ENCODE results near the gene CA10.

CA10 gene

DNA sequence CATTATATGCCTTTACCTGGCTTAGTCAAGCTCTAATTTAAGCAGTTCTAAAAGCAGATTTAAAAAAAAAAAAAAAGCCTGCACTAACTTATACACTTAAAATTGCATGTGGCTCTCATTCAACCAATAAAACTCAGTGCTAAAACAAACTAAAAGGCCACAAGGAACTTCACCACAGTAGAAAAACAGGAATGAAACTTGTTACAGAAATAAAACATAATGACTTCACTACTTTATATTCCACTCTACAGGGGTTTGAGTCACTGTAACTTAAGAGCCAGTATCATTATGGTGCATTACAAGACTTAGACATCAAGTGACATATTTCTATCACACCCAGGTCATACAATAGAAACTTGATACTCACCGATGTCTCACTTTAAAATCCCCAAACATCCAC is 11.1 kb downstream of the CA10 start:
- DNase-seq (ENCODE audit: low read depth), result no peak

DNA sequence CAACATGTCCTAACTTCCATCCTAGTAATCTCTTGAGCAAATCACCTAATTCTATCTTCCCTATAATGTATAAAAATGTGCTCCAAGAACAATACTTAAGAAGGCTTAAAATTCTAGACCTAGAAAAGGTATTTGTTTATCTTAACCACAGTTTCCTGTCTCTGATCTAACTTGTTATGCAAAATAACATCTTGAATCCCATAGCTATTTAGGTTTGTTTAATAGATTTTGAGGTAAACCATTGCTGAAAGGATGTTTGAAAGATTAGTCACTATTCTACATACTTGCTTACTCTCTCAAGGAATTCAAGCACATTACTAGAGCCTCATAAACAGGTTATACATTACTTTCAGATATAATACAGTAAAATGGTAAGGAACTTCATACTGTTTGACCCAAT is 13.0 kb downstream of the CA10 start:
- no peak for DNase-seq (ENCODE audit: low read depth)

DNA sequence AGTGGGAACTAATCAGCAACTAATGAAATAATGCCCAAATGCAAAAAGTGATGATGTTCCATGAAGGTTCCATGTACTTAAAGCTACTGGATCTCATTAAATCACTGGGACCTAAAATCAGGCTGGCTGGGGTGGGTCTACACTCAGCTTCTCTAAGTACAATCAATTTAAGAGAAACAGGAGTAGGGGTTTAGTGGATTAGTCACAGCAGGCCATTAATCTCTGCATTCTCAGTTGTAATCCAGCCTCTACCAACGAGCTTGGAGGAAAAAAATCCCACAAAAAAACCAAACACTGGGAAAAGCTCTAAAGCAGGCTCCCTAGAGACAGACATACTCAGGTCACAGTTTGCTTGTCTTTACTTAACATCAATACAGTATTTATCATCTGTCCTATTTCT is 15.0 kb downstream of the CA10 start:
- DNase-seq (ENCODE audit: low read depth), result no peak

DNA sequence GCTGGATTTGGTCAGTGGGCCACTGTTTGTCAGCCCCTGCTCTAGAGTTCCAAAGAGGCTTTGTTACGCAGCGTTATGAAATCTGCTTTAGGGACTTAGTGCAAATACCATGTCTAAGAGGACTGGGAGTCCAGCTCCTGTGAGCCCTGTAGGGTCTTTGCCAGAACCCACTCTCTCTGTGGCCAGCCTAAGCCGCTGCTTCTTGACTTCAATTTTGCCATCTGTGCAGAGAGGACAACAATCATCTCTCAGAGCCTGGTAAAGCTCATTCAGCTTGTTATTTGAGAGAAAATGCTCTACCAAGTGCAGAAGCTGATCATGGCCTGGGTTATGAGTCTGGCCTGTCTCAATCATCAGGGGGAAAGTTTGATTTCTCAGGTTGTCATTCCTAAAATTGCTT is 17.9 kb downstream of the CA10 start:
- DNase-seq (ENCODE audit: low read depth), result no peak

DNA sequence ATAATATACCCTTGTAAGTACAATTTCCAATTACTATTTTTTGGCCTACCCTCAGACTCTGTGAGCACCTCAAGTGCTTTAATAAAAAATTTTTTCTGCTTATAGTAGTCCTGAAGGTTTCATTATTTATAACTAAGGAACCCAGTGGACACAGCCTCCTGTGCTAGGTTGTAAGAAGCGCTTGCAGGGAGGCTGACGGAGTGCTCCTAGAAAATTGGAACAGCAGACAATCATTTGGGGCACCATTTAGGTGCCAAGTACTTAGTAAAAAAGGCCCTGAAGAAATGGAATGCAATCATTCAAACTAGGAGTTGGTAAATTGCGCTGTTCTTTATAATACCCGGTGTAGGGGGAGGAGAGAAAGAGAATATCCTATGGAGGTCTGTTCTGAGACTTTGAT is 19.8 kb downstream of the CA10 start:
- no peak for DNase-seq (ENCODE audit: low read depth)

DNA sequence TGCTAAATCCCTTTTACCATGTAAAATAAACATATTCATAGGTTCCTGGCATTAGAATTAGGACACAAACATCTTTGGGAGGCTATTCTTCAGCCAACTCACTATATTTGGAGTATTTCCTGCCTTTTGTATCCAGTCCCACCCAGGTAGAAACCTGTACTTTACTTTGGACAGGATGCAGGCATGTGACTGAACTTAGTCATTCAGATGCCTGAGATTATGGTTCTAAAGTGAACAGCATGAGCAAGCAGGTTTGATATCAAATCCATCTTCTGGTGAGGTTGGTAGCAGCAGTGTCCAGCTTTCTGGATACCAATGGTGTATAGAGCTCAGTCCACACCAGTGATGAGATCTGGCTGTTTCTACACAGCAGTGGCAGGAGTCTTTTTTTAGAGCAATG is 20.2 kb downstream of the CA10 start:
- no peak for DNase-seq (ENCODE audit: low read depth)

DNA sequence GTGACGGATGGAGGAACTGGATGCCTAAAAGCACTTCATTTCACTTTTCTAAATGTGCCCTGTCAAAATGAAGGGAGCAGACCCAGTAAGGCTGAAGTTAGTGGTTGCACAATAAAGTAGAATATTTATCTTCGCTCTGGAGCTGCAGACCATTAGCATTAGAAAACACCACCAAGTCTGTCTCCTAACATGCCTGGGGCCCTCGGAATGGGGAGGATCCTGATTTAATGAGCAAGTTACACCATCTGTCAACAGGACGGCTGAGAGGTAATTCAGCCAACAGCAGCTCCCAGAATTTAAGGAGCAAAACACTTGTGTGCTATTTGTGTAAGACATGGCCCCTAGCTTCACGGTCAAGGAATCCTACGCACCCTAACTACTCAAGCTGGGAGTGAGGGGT is 22.3 kb downstream of the CA10 start:
- DNase-seq (ENCODE audit: low read depth), result no peak

DNA sequence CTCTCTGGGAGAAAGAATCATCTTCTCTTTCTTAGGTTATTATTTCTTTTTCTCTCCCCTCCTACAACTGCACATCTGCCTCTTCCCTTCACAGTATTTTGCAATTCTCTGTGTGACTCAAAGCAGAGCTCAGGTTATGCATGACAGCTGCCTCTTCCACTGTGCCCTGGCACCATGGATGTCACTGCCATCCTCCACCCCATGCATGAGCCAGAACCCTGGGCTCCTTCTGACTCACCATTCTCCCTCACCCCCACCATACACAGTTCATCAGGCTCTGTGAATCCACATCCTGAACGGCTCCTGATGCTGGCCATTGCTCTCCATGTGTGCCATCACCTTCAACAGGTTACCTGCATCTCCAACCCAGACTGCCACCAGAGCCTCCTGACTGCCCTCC is 23.9 kb downstream of the CA10 start:
- DNase-seq (ENCODE audit: low read depth), result no peak

DNA sequence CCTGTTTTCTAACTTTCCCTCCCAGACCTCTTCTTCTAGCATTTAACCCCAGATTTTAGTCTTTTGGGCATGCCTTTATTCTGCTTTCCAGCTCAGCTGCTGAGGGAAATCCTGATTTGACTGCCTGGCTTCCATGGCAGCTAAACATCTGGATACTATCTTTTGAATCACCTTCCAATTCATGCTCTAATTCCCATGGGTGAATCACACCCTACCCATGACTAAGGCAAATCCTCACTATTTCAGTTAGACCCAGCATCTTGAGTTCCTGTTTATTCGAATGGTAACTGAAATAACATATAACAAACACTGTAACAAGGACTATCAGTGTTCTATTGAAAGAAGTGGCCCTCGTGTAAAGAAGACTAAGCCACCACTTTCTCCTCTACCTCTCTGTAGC is 29.8 kb downstream of the CA10 start:
- DNase-seq (ENCODE audit: low read depth), result no peak

DNA sequence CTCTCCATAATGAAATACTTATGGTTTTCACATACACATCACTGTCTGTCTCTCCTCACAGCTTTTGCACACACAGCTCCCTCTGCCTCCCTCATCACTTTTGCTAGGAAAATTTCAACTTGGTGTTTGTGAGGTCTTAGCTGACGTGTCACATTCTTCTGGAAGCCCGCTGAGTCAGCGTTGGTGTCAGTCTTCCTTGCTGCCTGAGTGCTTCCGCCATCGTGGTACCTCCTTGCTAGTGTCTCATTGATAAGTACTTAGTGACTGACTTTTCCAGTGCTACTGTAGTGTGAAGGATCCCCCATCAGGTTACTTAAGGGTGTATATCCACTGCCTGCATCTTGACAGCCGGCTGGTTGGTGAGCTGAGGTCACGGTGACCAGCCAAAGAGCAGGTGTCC is 33.5 kb downstream of the CA10 start:
- no peak for DNase-seq (ENCODE audit: low read depth)

DNA sequence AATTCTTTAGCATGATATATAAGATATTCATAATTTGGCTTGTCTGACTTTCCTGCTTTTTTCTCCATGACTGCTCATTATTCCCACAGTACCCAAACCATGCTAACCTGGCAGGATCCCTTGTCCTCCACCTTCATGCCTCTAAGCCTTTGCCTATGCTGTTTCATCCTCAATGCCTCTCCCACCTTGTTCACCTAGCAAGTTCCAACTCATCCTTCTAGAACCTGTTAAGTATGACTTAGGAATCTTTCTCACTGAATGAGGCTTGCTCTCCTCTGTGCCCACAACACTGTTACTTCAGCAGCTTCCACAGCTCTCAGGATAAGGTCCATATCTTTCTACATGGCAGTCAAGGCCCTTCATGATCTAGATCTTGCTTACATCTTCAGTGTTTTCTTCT is 34.0 kb downstream of the CA10 start:
- DNase-seq (ENCODE audit: low read depth), result no peak

DNA sequence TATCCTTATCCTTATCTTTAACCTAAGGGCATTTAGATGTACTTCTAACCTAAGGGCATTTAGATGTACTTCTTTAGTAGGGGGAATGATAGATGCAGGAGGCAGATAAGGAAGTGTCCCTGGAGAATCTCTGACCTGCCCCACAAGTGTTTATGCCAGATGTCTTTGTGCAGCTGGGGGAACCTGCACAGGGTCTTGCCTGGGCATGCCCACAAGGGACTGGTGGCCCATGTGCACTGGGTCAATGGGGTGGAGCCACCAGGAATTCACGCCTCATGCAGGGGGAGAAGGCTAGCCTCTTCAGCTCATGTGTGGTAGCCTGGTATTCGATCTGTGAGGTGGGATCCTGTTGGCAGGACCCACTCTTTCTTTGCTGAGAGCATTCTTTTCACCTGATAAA is 38.0 kb downstream of the CA10 start:
- no peak for DNase-seq (ENCODE audit: low read depth)

DNA sequence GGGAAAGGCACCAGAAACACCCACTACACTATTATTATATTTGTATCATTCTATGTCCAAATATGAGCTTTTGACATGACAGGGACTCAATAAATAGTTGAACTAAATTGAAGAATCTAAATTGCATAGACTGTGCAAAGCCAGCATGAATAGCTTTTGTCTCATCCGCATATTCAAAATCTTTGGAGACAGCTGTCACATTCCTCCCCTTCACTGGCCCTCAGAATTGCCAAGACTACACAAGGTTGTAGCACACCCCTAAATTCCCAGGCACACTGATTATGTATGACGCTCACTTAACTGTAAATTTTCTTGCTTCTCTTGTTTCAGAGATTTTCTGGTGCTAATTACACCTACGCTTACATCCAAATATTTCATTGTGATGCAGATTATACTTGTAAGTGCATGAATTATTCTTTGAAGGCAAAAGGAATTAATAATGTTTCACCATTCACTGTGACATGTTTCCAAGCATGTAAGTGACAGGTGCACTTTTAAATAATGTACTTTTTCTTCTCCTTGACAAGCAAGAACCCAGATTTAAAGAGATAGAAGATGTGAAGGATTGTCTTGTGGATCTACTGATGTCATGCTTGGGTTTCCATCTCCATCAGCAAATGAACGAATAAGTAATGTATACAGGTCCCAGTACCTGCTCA is 47.5 kb downstream of the CA10 start:
- DNase-seq (ENCODE audit: low read depth), result no peak

DNA sequence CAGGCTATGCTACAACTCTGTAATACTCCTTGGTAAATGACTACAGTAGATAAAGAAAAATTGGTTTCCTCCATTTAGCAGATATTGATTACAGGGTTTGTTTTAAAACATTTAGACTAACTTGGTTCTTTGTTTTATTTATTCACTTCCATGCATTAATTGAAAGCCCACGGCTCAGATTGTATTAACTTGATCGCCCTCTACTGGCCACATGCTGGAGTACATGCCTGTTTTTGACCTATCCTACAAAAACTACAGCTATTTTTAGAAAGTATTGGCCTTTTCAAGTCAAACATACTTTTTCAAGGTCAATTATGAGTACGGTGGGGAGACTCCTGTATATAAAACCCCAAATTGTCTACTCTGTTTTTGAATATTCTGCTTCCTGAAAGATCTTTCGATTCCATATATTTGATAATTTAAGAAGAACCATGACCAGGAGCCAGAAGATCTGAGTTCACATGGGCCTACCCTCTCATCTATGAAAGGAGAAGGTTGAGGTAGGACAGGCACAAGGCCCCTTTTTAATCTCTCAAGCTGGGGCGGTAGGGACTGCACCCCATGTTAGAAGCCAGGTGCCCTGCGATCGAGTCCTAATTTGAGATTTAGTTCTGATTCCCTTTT is 51.8 kb downstream of the CA10 start:
- no peak for DNase-seq (ENCODE audit: low read depth)

DNA sequence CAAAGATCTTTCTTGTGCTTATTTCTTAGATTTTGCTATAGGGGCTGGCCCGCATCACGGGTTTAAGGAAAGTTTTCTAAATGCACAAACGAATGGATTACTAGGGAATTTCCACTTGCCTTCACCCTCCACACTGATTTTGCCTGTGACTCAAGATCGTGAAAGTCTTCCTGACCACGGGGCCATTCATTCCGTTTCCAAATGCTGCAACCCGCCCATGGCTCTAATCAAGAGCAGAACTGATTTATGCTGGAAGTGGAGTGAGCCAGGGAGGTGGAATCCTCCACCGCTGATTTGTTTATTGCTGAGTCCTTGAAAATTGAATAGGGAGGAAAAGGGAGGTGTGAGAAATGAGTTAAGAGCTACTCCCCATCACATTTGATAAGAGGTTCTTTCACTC is 52.4 kb downstream of the CA10 start:
- no peak for DNase-seq (ENCODE audit: low read depth)

DNA sequence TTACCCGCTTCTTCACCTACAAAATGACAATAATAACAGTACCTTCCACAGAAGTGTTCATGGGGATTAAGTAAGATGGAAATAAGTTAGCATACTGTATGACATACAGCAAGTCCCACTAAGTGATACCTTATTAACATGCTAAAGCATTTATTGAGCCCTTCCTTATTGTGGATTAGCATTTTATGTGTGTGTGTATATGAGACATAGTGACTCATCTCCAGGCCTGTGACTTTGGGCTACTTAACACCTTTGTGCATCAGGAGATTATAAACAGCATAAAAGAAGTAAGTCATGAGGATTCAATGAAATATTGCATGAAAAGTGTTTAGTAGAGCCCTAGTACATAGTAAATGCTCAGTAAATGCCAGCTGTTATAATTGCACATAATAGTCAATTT is 52.9 kb downstream of the CA10 start:
- no peak for DNase-seq (ENCODE audit: low read depth)

DNA sequence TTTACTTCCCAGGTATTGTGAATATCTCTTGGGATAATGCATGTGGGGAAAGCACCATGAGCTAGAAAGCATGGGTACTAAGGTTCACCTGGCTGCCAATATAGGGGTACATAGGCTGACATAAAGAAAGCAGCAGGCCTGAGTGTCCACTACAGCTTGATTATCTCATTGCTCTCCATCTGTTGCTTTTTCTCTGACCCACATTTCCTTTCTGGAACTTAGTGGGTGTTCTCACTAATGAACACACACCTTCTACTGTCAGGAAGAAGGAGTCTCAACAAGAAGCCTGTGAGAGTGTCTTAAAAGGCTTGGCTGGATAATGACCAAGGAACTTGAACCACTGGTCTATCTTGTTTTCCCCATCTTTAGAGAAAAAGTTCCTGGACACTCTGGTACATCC is 62.5 kb downstream of the CA10 start:
- no peak for DNase-seq (ENCODE audit: low read depth)

DNA sequence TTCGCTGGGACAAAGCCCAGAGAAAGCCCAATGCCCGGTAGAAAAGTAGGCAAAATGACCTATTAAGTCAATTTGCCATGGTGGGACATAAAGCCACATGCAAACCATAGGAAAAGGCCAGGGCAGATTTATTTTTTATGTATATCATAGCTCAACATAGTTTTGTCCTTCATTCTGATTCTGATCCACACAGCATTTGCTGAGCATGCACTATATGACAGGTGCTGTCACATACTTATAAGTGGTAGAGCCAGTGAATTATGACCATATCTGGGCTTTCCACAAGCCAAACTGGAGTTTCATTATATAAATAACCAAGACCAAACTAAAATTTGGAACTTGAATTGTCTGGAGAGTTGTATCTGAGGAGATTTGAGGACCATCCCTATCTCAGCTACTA is 74.3 kb downstream of the CA10 start:
- DNase-seq (ENCODE audit: low read depth), result no peak

DNA sequence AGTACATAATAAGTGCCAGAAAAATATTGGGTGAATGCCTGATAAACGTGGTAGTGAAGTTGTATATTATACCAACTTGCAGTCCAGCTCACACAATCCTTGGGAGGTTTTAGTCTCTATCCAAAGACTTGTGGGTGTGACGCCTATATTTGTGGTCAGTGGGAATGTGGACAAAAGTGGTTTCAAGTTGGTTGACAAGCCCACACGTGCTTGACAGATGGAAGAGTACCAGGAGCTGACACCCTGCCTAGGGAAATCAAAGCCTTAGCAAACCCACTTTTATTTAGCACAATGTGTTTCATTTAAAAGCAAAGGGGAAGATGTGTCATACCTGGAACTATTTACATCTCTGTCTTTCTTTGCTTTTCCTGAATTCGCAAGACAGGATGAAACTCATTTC is 79.0 kb downstream of the CA10 start:
- DNase-seq (ENCODE audit: low read depth), result no peak

DNA sequence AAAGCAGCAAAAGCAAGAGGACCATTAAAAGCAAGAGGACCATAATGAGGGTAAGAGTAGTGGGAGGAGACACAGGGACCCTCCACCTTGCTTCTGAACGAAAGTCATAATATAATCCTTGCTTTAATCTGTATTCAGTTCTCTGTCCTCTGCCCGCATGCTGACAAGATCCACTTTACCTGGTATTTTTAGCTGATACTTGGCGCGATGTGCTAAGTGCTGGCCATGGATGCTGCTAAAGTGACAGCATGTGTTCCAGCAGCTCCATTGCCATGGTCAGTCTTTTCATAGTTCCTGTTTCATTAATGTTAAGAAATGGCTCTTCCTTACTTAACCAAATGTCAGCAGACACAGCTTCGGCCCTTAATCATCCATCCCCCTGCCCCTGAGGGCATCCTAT is 86.8 kb downstream of the CA10 start:
- DNase-seq (ENCODE audit: low read depth), result no peak

DNA sequence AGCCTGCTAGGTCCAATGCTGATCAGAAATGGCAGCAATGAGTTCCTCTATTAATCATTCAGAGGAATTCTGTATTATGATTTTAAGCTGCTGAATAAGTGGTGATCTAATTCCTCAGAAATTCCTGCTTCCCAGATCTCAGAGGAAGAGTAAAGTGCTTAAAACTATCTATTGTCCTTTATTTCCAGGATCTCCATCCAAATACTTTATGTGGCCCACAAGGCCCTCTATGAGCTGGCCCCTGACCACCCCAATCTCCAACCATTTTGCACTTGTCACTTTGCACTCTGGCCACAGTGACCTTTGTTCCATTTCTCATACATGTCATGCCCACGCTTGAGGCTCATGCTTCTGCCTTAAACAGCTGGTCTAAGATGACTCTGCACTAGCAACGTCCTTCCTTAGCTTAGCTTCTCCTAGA is 93.7 kb downstream of the CA10 start:
- no peak for DNase-seq (ENCODE audit: low read depth)

DNA sequence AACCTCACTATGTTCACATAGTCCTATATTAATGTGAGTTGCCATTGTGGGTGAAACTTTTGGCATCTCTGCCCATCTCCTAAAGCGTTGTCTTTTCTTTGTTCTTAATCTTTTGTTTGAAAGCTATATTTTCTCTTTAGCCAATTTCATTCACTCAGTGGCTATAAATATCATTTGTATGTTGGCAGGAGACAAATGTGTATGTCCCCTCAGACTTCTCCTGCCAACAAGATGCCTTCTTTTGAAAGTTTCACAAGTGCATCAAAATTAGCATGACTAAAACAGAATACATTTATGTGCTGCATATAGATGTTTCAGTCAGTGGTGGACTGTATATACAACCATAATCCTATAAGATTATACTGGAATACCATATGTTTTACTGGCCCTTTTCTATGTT is 109.0 kb downstream of the CA10 start:
- no peak for DNase-seq (ENCODE audit: low read depth)

DNA sequence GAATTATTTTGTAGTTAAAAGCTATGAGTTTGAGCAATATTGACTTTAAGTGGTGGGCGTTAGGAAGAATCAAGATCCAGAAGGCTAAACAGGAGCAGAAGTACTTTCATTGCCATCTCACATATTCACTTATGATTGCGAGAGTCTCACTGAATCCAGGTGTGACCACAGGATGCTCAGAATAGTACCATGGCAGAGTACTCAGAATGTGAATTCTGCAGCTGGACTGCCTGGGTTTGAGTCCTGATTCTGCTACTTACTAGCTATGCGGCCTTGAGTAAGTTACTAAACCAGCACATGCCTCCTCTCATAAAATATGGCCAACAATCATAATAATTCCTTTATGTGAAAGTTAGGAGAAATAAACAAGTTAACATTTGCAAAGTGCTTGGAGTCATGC is 109.5 kb downstream of the CA10 start:
- no peak for DNase-seq (ENCODE audit: low read depth)

DNA sequence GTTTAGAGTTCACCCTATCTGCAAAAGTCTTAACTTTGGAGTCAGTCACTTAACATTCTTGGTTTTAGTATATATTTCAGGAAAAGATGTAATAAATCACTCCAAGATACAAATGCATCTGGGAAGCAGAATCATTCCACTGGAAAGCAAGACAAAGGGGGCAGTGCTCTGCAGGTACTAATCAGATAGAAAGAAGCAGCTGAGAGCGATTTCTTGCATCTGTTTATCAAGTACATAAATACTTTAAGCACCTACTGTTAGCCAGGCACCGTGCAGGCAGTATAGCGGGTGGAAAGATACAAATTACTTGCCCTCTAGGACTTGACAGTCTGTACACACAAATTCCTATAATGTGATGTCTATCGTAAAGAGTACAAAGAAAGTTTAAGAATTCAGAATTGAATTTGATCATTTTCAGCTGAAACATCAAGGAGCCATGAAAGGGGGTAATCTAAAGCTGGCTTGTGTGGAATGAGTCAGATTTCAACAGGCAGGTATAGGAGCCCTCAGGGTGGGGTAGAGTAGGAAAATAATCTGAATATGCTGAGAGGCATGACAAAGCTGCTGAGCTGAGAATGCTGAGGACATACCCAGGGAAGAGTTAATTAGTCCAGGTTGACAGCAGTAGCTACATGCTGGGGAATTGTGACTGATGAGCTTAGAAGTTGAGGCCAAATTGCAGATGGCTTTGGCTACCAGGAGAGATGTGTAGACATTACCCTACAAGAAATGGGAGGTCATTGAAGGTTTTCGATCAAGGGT is 110.2 kb downstream of the CA10 start:
- DNase-seq (ENCODE audit: low read depth), result no peak

Data from activated gamma-delta T cell treated with anti-CD3 and anti-CD28 coated beads, Interleukin-2, amount 50 U/mL, for 16 hours (primary cell).